Measurements from ENCODE around the gene EIF3D. TPM values are rescaled to one million over a fixed set of nuclear protein-coding genes. Genes with fewer than 3 reads are reported as not detected.

Gene EIF3D
- total RNA-seq, 1 experiment from 2014 or later, result 306 TPM

GRCh38 chr22:36514766-36515165 is 14.2 kb downstream of the EIF3D start:
- Mint-ChIP-seq H3K4me3 (ENCODE audit: unreplicated experiment) (no peak overlapping the region), H3K36me3 (ENCODE audit: insufficient read depth, unreplicated experiment) (peaks cover 95% of the 10 kb centered on the region), H3K27me3 (ENCODE audit: insufficient read depth, unreplicated experiment) (no peaks in the 10 kb centered on the region), H3K4me1 (ENCODE audit: insufficient read depth, unreplicated experiment) (peaks cover 8% of the 10 kb centered on the region), H3K27ac (ENCODE audit: low read depth, unreplicated experiment) (no peak overlapping the region), H3K9me3 (ENCODE audit: unreplicated experiment) (no peaks in the 10 kb centered on the region)
- CTCF ChIA-PET, result no interaction called here
- DNase-seq (ENCODE audit: unreplicated experiment), result no peak
- TF ChIP-seq CTCF (IDR thresholded peaks at IDR 0.05; ENCODE audit: unreplicated experiment), result no peak
- POLR2A ChIA-PET, result interaction anchor here (2.0 kb wide), 1 partner anchor 14 kb away, joined by 6 read pairs; the partner anchor contains the start of gene EIF3D
- intact Hi-C loops (cut with micrococcal nuclease), result no loop called here
- BruUV-seq (replicated peaks), result no TSS peak

- BruUV-seq (replicated peaks), result no TSS peak
- no peaks in the 10 kb centered on the region for H3K27me3 Mint-ChIP-seq (ENCODE audit: insufficient read depth, unreplicated experiment)
- no peak overlapping the region for H3K4me3 Mint-ChIP-seq (ENCODE audit: unreplicated experiment)
- H3K9me3 Mint-ChIP-seq (ENCODE audit: unreplicated experiment), result no peaks in the 10 kb centered on the region
- H3K36me3 Mint-ChIP-seq (ENCODE audit: insufficient read depth, unreplicated experiment), result peaks cover 84% of the 10 kb centered on the region
- CTCF ChIA-PET, result interaction anchor here (0.5 to 3.6 kb wide), 4 partner anchors 12 to 261 kb away, joined by 4 to 15 read pairs (median 4); no protein-coding TSS in a partner anchor
- POLR2A ChIA-PET, result interaction anchor here (1.0 kb wide), 1 partner anchor 15 kb away, joined by 3 read pairs; no protein-coding TSS in a partner anchor
- TF ChIP-seq CTCF (IDR thresholded peaks at IDR 0.05; ENCODE audit: unreplicated experiment), result no peak
- intact Hi-C loops (cut with micrococcal nuclease), result no loop called here
- peaks cover 8% of the 10 kb centered on the region for H3K4me1 Mint-ChIP-seq (ENCODE audit: insufficient read depth, unreplicated experiment)
- peak overlapping the region; percentile 36 for H3K27ac Mint-ChIP-seq (ENCODE audit: low read depth, unreplicated experiment)
- no peak for DNase-seq (ENCODE audit: unreplicated experiment)
Measured at GRCh38 chr22:36512991-36513390, 16.0 kb downstream of the EIF3D start.

- no TSS peak for BruUV-seq (replicated peaks)
- H3K27ac Mint-ChIP-seq (ENCODE audit: low read depth, unreplicated experiment), result peak overlapping the region; percentile 36
- H3K4me3 Mint-ChIP-seq (ENCODE audit: unreplicated experiment), result no peak overlapping the region
- H3K27me3 Mint-ChIP-seq (ENCODE audit: insufficient read depth, unreplicated experiment), result no peaks in the 10 kb centered on the region
- peaks cover 77% of the 10 kb centered on the region for H3K36me3 Mint-ChIP-seq (ENCODE audit: insufficient read depth, unreplicated experiment)
- intact Hi-C loops (cut with micrococcal nuclease), result no loop called here
- no peak for DNase-seq (ENCODE audit: unreplicated experiment)
- POLR2A ChIA-PET, result interaction anchor here (1.0 kb wide), 1 partner anchor 16 kb away, joined by 3 read pairs; no protein-coding TSS in a partner anchor
- CTCF ChIA-PET, result interaction anchor here (0.5 to 3.9 kb wide), 5 partner anchors 9 to 262 kb away, joined by 4 to 29 read pairs (median 4); no protein-coding TSS in a partner anchor
- peaks cover 11% of the 10 kb centered on the region for H3K4me1 Mint-ChIP-seq (ENCODE audit: insufficient read depth, unreplicated experiment)
- no peak for TF ChIP-seq CTCF (IDR thresholded peaks at IDR 0.05; ENCODE audit: unreplicated experiment)
- no peaks in the 10 kb centered on the region for H3K9me3 Mint-ChIP-seq (ENCODE audit: unreplicated experiment)
Measured at GRCh38 chr22:36512333-36512732, 16.6 kb downstream of the EIF3D start.

- peaks cover 13% of the 10 kb centered on the region for H3K4me1 Mint-ChIP-seq (ENCODE audit: insufficient read depth, unreplicated experiment)
- peak; percentile 47 for DNase-seq (ENCODE audit: unreplicated experiment)
- BruUV-seq (replicated peaks), result TSS peak; percentile 35
- no peaks in the 10 kb centered on the region for H3K9me3 Mint-ChIP-seq (ENCODE audit: unreplicated experiment)
- ChIA-PET POLR2A (interaction anchor here (0.6 to 5.8 kb wide), 8 partner anchors 10 to 1129 kb away, joined by 3 to 44 read pairs (median 6); partner anchors contain the start of genes EIF3D, IFT27 and TXN2), CTCF (interaction anchor here (0.6 to 3.9 kb wide), 15 partner anchors 8 to 468 kb away, joined by 3 to 29 read pairs (median 4); partner anchors contain the start of gene EIF3D)
- no peaks in the 10 kb centered on the region for H3K27me3 Mint-ChIP-seq (ENCODE audit: insufficient read depth, unreplicated experiment)
- H3K4me3 Mint-ChIP-seq (ENCODE audit: unreplicated experiment), result no peak overlapping the region
- intact Hi-C loops (cut with micrococcal nuclease), result loop anchor here (2.0 kb wide), 1 partner anchor 18 kb away; the partner anchor contains the start of gene EIF3D
- peak overlapping the region; percentile 21 for H3K27ac Mint-ChIP-seq (ENCODE audit: low read depth, unreplicated experiment)
- peak; percentile 54 for TF ChIP-seq CTCF (IDR thresholded peaks at IDR 0.05; ENCODE audit: unreplicated experiment)
- peaks cover 66% of the 10 kb centered on the region for H3K36me3 Mint-ChIP-seq (ENCODE audit: insufficient read depth, unreplicated experiment)
Measured at GRCh38 chr22:36510966-36511881, 17.7 kb downstream of the EIF3D start.

Data from MCF 10A (cell line).